Urinary bladder (tissue), 4 donors: ENCODE measurements around the gene AOC1. TPM values are rescaled to one million over a fixed set of nuclear protein-coding genes. Genes with fewer than 3 reads are reported as not detected.
"Not testable (repeated sequence)": the region's sequence is repeated elsewhere in the genome, so short reads cannot be mapped to it uniquely, and the experiment has no call there.

Source experiments
- DNase-seq: peaks from one replicate; pipeline ENCODE4 v3.0.0-alpha.2; 2015; ENCODE audit errors: extremely low spot score
- H3K27ac ChIP-seq: one replicate; pipeline ENCODE4 v1.5.1; 2013; ENCODE audit warnings: low read depth, mild to moderate bottlenecking, moderate library complexity
- H3K36me3 ChIP-seq: one replicate; pipeline ENCODE4 v1.6.1; 2013; ENCODE audit warnings: mild to moderate bottlenecking, moderate library complexity; ENCODE audit not compliant: insufficient read depth
- H3K4me1 ChIP-seq: one replicate; pipeline ENCODE4 v1.6.1; 2013; ENCODE audit warnings: mild to moderate bottlenecking, moderate library complexity; ENCODE audit not compliant: insufficient read depth
- H3K4me3 ChIP-seq: one replicate; pipeline ENCODE4 v1.5.1; 2013; ENCODE audit warnings: low read depth, low read length
- WGBS: extraction: QIAGEN DNeasy Blood & Tissue Kit; methylation state at CpG from one replicate; pipeline ENCODE4 v1.1.7; 2013; 5-methylcytosine and 5-hydroxymethylcytosine counted together
- polyA plus RNA-seq: library from polyadenylated mRNA; stranded (reverse); fragments of 200-250 nt; gene quantifications from one replicate; pipeline ENCODE4 v1.2.3, GENCODE V29; 2013
- total RNA-seq: library from RNA; depleted of rRNA; stranded (reverse); fragments of >200 nt; gene quantifications from one replicate; pipeline ENCODE4 v1.2.3, GENCODE V29; 2014
- donor health status: healthy with polysubstance abuse.
- donor health status: healthy.

AOC1 gene
- 0.32 TPM for total RNA-seq
- not detected for polyA plus RNA-seq

- DNase-seq: no peak
- no peaks in the 10 kb centered on the region for H3K4me1 ChIP-seq
- H3K36me3 ChIP-seq: no peaks in the 10 kb centered on the region
- H3K4me3 ChIP-seq: no peak within 1 kb of the TSS
- no peak within 1 kb of the TSS for H3K27ac ChIP-seq
- WGBS: 62% methylated on average over 8 of the region's 8 CpGs
These were observed at the start of gene AOC1 for GRCh38 chr7:150852371-150852905. AOC1 (plus strand) TSS chr7:150852517; CDS start chr7:150856471, 3,954 bp downstream.

GRCh38 chr7:150803161-150803860, 49.0 kb upstream of the AOC1 start:
- 59% methylated on average over 10 of the region's 10 CpGs for WGBS
- H3K27ac ChIP-seq: no peak overlapping the region
- H3K4me1 ChIP-seq: no peaks in the 10 kb centered on the region
- H3K36me3 ChIP-seq: no peaks in the 10 kb centered on the region
- no peak overlapping the region for H3K4me3 ChIP-seq
- DNase-seq: no peak

- no peak for DNase-seq
- H3K27ac ChIP-seq: no peak overlapping the region
- no peaks in the 10 kb centered on the region for H3K4me1 ChIP-seq
- no peaks in the 10 kb centered on the region for H3K36me3 ChIP-seq
- H3K4me3 ChIP-seq: no peak overlapping the region
- WGBS: 90% methylated on average over 5 of the region's 5 CpGs
These were observed 47.5 kb upstream of the AOC1 start for GRCh38 chr7:150804802-150805201.

- Histone ChIP-seq H3K36me3 (no peaks in the 10 kb centered on the region), H3K4me1 (no peaks in the 10 kb centered on the region), H3K27ac (no peak overlapping the region), H3K4me3 (no peak overlapping the region)
- DNase-seq: no peak
These were observed 46.5 kb upstream of the AOC1 start for GRCh38 chr7:150805864-150806263.

- Histone ChIP-seq H3K36me3 (no peaks in the 10 kb centered on the region), H3K27ac (no peak overlapping the region), H3K4me3 (no peak overlapping the region), H3K4me1 (no peaks in the 10 kb centered on the region)
- DNase-seq: no peak
- 95% methylated on average over 3 of the region's 3 CpGs for WGBS
These were observed 45.9 kb upstream of the AOC1 start for GRCh38 chr7:150806454-150806853.

- H3K27ac ChIP-seq: no peak overlapping the region
- no peaks in the 10 kb centered on the region for H3K4me1 ChIP-seq
- no peaks in the 10 kb centered on the region for H3K36me3 ChIP-seq
- no peak overlapping the region for H3K4me3 ChIP-seq
- WGBS: 88% methylated on average over 2 of the region's 2 CpGs
- DNase-seq: no peak
These were observed 45.5 kb upstream of the AOC1 start for GRCh38 chr7:150806863-150807262.

GRCh38 chr7:150807616-150808438, 44.5 kb upstream of the AOC1 start:
- not testable (repeated sequence) for H3K4me3 ChIP-seq, H3K27ac ChIP-seq, H3K4me1 ChIP-seq, DNase-seq, H3K36me3 ChIP-seq
- 73% methylated on average over 13 of the region's 13 CpGs for WGBS

- 79% methylated on average over 7 of the region's 7 CpGs for WGBS
- Histone ChIP-seq H3K4me3 (no peak overlapping the region), H3K4me1 (no peaks in the 10 kb centered on the region), H3K27ac (no peak overlapping the region), H3K36me3 (no peaks in the 10 kb centered on the region)
- DNase-seq: no peak
These were observed 37.9 kb upstream of the AOC1 start for GRCh38 chr7:150814328-150815001.

- H3K36me3 ChIP-seq: no peaks in the 10 kb centered on the region
- 96% methylated on average over 2 of the region's 2 CpGs for WGBS
- H3K27ac ChIP-seq: no peak overlapping the region
These were observed 33.3 kb upstream of the AOC1 start for GRCh38 chr7:150818971-150819370.

GRCh38 chr7:150820148-150820547, 32.2 kb upstream of the AOC1 start:
- Histone ChIP-seq H3K27ac (no peak overlapping the region), H3K4me3 (no peak overlapping the region), H3K4me1 (no peaks in the 10 kb centered on the region), H3K36me3 (no peaks in the 10 kb centered on the region)
- 49% methylated on average over 5 of the region's 5 CpGs for WGBS
- DNase-seq: no peak

More at GRCh38 chr7:150818971-150819370, 33.3 kb upstream of the AOC1 start:
- no peak for DNase-seq
- Histone ChIP-seq H3K4me1 (no peaks in the 10 kb centered on the region), H3K4me3 (no peak overlapping the region)

GRCh38 chr7:150820578-150821198, 31.6 kb upstream of the AOC1 start:
- no peak for DNase-seq
- Histone ChIP-seq H3K4me1 (no peaks in the 10 kb centered on the region), H3K36me3 (no peaks in the 10 kb centered on the region), H3K27ac (no peak overlapping the region), H3K4me3 (no peak overlapping the region)
- WGBS: 75% methylated on average over 7 of the region's 7 CpGs

GRCh38 chr7:150823043-150823442, 29.3 kb upstream of the AOC1 start:
- Histone ChIP-seq H3K4me1 (no peaks in the 10 kb centered on the region), H3K4me3 (no peak overlapping the region), H3K36me3 (no peaks in the 10 kb centered on the region), H3K27ac (no peak overlapping the region)
- 87% methylated on average over 8 of the region's 8 CpGs for WGBS
- DNase-seq: no peak

GRCh38 chr7:150823484-150824126, 28.7 kb upstream of the AOC1 start:
- no peaks in the 10 kb centered on the region for H3K4me1 ChIP-seq
- DNase-seq: no peak
- no peaks in the 10 kb centered on the region for H3K36me3 ChIP-seq
- no peak overlapping the region for H3K27ac ChIP-seq
- no peak overlapping the region for H3K4me3 ChIP-seq
- 63% methylated on average over 10 of the region's 10 CpGs for WGBS
